ENCODE data around the gene DDRGK1.
"Not testable (repeated sequence)": the region's sequence is repeated elsewhere in the genome, so short reads cannot be mapped to it uniquely, and the experiment has no call there.

The DDRGK1 gene

GRCh38 chr20:3210346-3210745 is 5.9 kb upstream of the DDRGK1 start:
- DNase-seq = no peak

- DNase-seq = peak; percentile 54
Measured at GRCh38 chr20:3209946-3210317, 5.5 kb upstream of the DDRGK1 start.

GRCh38 chr20:3209257-3209945 is 4.9 kb upstream of the DDRGK1 start, which contains the start of gene ITPA:
ITPA (plus strand) TSS chr20:3209498; CDS start chr20:3209552, 54 bp downstream.
- peak; percentile 64 for DNase-seq

- peak; percentile 30 for DNase-seq
Measured at GRCh38 chr20:3208786-3209256, 4.3 kb upstream of the DDRGK1 start.

GRCh38 chr20:3203315-3204123 is 963 bp downstream of the DDRGK1 start:
- DNase-seq = peak; percentile 20

- no peak for DNase-seq
Measured at GRCh38 chr20:3202965-3203314, 1.5 kb downstream of the DDRGK1 start.

GRCh38 chr20:3199976-3200755 is 4.3 kb downstream of the DDRGK1 start:
- no peak for DNase-seq

GRCh38 chr20:3199206-3199605 is 5.3 kb downstream of the DDRGK1 start:
- DNase-seq = no peak

GRCh38 chr20:3195590-3196237 is 8.8 kb downstream of the DDRGK1 start:
- no peak for DNase-seq

- no peak for DNase-seq
Measured at GRCh38 chr20:3194617-3195280, 9.7 kb downstream of the DDRGK1 start.

GRCh38 chr20:3193806-3194616 is 10.5 kb downstream of the DDRGK1 start:
- no peak for DNase-seq

- DNase-seq = no peak
Measured at GRCh38 chr20:3192226-3193015, 12.1 kb downstream of the DDRGK1 start.

- DNase-seq = no peak
Measured at GRCh38 chr20:3190681-3191111, 13.8 kb downstream of the DDRGK1 start.

GRCh38 chr20:3189561-3190131 is 14.8 kb downstream of the DDRGK1 start:
- DNase-seq = no peak

GRCh38 chr20:3188823-3189413 is 15.6 kb downstream of the DDRGK1 start:
- no peak for DNase-seq

GRCh38 chr20:3187861-3188260 is 16.6 kb downstream of the DDRGK1 start:
- DNase-seq = not testable (repeated sequence)

GRCh38 chr20:3183896-3184612 is 20.4 kb downstream of the DDRGK1 start:
- no peak for DNase-seq

GRCh38 chr20:3182429-3182828 is 22.1 kb downstream of the DDRGK1 start:
- not testable (repeated sequence) for DNase-seq

- DNase-seq = no peak
Measured at GRCh38 chr20:3181270-3181669, 23.2 kb downstream of the DDRGK1 start.

Measured in inflammatory macrophage treated with lipopolysaccharide for 4 hours (primary cell).